SU-DHL-6 (cell line): ENCODE results near the gene RBKS.

ENCODE experiments used
- EZH2phosphoT487 ChIP-seq: fragments of 200-600 bp; sonication (generic), shearing (Covaris generic); conservative IDR thresholded peaks from 2 replicates; pipeline ENCODE4 v1.6.1; 2018; ENCODE audit warnings: mild to moderate bottlenecking, antibody characterized with exemption, low read length, moderate library complexity, mixed read lengths
- TF ChIP-seq, protein P1 (sequence below): fragments of 200-600 bp; sonication (generic); IDR thresholded peaks from one replicate; pipeline ENCODE4 v1.5.1; 2017; ENCODE audit warnings: antibody characterized with exemption, mild to moderate bottlenecking, low read length, moderate library complexity; ENCODE audit not compliant: insufficient read depth, poor library complexity, severe bottlenecking

DNA sequence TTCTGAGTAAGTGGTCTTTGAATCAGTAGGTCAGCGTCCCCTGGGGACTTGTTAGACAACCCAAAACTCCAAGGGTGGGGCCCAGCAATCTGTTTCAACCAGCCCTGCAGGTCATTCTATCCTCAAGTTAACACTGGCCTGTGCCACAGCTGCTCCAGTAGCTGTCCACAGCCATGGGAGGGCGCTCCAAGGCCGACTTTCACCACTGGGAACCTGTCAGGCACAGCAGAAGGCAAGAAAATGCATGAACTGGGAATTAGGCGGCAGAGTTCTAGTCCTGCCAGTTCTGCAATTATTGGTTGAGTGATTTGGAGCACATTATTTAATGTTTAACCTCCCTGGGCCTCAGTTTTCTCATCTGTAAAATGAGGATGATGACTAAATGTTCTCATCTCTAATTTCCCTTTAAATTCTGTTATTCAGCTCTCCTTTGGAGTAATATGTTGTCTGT lies 136.0 kb downstream of the RBKS start:
- TF ChIP-seq, protein P1, sequence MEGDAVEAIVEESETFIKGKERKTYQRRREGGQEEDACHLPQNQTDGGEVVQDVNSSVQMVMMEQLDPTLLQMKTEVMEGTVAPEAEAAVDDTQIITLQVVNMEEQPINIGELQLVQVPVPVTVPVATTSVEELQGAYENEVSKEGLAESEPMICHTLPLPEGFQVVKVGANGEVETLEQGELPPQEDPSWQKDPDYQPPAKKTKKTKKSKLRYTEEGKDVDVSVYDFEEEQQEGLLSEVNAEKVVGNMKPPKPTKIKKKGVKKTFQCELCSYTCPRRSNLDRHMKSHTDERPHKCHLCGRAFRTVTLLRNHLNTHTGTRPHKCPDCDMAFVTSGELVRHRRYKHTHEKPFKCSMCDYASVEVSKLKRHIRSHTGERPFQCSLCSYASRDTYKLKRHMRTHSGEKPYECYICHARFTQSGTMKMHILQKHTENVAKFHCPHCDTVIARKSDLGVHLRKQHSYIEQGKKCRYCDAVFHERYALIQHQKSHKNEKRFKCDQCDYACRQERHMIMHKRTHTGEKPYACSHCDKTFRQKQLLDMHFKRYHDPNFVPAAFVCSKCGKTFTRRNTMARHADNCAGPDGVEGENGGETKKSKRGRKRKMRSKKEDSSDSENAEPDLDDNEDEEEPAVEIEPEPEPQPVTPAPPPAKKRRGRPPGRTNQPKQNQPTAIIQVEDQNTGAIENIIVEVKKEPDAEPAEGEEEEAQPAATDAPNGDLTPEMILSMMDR: peak; percentile 85
- TF ChIP-seq EZH2phosphoT487: no peak
